ENCODE measurements around the gene HES2. TPM values are rescaled to one million over a fixed set of nuclear protein-coding genes. Genes with fewer than 3 reads are reported as not detected.
A peak's percentile ranks its signal among the peaks of the same experiment; 100 is the strongest.

HES2 gene
- total and polyA plus RNA-seq, 9 of the 15 experiments (the other 6 are each of a cell fraction or from before 2014, with no cell fraction given): 0.05 to 0.18 (median 0.07) TPM; not detected in 4

DNA sequence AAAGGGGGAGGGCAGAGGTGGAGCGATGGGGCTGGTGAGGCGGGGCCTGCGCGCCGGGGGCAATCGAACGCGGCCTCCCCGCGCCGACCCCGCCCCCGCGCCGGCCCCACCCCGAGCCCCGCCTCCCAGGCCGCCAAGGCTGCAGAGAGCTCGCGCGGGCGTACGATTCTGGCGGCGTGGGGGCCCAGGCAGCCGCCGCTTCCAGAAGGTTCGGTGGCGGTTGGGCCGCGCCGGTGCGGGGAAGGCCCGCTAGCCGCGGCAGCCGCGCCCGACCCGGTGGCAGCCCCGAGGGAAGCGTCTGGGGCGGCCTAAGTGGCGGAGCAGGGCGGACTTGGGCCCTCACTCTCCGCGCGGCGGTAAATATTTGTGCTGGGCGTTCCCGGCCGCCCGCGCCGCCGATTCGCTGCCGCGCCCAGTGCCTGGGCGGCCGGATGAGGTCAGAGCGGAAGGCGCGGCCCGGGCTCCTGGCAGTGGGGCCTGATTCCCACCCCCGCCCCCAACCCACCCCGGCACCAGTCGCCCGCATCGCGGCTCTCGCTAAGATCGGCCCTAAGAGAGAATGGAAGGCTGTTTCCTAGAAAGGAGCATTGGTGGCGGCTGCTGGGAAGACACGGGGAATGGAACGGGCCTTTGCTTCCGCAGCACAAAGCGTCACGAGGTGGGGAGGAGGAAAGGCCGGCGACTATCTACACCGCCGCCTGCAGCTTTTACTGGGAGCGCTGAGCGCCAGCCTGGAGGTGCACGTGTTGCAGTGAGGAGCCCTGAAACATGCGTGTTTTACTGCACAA, 26.1 kb downstream of the HES2 start, which contains the start of gene ACOT7 (continued):
- TF ChIP-seq CBX1 (IDR thresholded peaks at IDR 0.05; ENCODE audit: low read depth): peak; percentile 72; the same call in 1 of the 2 replicates
- no peak for TF ChIP-seq SNRNP70 (optimal IDR thresholded peaks at IDR 0.05; ENCODE audit: low read depth, low read length)
- TF ChIP-seq, protein P1, sequence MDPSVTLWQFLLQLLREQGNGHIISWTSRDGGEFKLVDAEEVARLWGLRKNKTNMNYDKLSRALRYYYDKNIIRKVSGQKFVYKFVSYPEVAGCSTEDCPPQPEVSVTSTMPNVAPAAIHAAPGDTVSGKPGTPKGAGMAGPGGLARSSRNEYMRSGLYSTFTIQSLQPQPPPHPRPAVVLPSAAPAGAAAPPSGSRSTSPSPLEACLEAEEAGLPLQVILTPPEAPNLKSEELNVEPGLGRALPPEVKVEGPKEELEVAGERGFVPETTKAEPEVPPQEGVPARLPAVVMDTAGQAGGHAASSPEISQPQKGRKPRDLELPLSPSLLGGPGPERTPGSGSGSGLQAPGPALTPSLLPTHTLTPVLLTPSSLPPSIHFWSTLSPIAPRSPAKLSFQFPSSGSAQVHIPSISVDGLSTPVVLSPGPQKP (CRISPR knock-in tag; IDR thresholded peaks at IDR 0.05): no peak
- TF ChIP-seq EP300 (IDR thresholded peaks at IDR 0.05; ENCODE audit: low read length): peak; percentile 50
- peak; percentile 74 for TF ChIP-seq TAF1 (IDR thresholded peaks at IDR 0.05; ENCODE audit: control insufficient read depth, extremely low read depth, insufficient read depth, low read length, severe bottlenecking)
- TF ChIP-seq, protein P2, sequence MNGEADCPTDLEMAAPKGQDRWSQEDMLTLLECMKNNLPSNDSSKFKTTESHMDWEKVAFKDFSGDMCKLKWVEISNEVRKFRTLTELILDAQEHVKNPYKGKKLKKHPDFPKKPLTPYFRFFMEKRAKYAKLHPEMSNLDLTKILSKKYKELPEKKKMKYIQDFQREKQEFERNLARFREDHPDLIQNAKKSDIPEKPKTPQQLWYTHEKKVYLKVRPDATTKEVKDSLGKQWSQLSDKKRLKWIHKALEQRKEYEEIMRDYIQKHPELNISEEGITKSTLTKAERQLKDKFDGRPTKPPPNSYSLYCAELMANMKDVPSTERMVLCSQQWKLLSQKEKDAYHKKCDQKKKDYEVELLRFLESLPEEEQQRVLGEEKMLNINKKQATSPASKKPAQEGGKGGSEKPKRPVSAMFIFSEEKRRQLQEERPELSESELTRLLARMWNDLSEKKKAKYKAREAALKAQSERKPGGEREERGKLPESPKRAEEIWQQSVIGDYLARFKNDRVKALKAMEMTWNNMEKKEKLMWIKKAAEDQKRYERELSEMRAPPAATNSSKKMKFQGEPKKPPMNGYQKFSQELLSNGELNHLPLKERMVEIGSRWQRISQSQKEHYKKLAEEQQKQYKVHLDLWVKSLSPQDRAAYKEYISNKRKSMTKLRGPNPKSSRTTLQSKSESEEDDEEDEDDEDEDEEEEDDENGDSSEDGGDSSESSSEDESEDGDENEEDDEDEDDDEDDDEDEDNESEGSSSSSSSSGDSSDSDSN (IDR thresholded peaks at IDR 0.05; ENCODE audit: borderline replicate concordance in 1 of 2, low read depth in 2 of 2, low read length in 2 of 2): peak in 1 of 2 experiments; percentile 69; a peak in 2 of 4 replicates
- TF ChIP-seq, protein P3, sequence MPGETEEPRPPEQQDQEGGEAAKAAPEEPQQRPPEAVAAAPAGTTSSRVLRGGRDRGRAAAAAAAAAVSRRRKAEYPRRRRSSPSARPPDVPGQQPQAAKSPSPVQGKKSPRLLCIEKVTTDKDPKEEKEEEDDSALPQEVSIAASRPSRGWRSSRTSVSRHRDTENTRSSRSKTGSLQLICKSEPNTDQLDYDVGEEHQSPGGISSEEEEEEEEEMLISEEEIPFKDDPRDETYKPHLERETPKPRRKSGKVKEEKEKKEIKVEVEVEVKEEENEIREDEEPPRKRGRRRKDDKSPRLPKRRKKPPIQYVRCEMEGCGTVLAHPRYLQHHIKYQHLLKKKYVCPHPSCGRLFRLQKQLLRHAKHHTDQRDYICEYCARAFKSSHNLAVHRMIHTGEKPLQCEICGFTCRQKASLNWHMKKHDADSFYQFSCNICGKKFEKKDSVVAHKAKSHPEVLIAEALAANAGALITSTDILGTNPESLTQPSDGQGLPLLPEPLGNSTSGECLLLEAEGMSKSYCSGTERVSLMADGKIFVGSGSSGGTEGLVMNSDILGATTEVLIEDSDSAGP (CRISPR knock-in tag; IDR thresholded peaks at IDR 0.05): no peak
- no peak for TF ChIP-seq ZNF76 (CRISPR knock-in tag; IDR thresholded peaks at IDR 0.05; ENCODE audit: borderline replicate concordance)
- 0 out of 2 replicates have a peak, but pooled peaks have one; percentile 7 for TF ChIP-seq SPI1 (IDR thresholded peaks at IDR 0.05; ENCODE audit: borderline replicate concordance, low read depth, low read length)

Data from K562 (cell line).